ENCODE measurements around the gene SLC2A4RG. TPM values are rescaled to one million over a fixed set of nuclear protein-coding genes. Genes with fewer than 3 reads are reported as not detected.
A peak's percentile ranks its signal among the peaks of the same experiment; 100 is the strongest.

SLC2A4RG gene
- total and polyA plus RNA-seq, 3 donors from 2014 or later: 64.4 to 141 (median 123) TPM

GRCh38 chr20:63759377-63759901 is 19.9 kb downstream of the SLC2A4RG start:
- no peaks in the 10 kb centered on the region for H3K27me3 ChIP-seq
- no peak overlapping the region for H3K4me3 ChIP-seq
- WGBS, 2 donors: 84 to 89% methylated on average over 7 of the region's 7 CpGs
- no peaks in the 10 kb centered on the region for H3K4me1 ChIP-seq
- no peak overlapping the region for H3K27ac ChIP-seq
- no peaks in the 10 kb centered on the region for H3K9me3 ChIP-seq
- no peak for TF ChIP-seq POLR2A (IDR thresholded peaks at IDR 0.05)
- no peak for TF ChIP-seq CTCF (IDR thresholded peaks at IDR 0.05)
- intact Hi-C loops (cut with DNase I; ENCODE audit: low total_unique reads): no loop called here
- no peaks in the 10 kb centered on the region for H3K36me3 ChIP-seq (ENCODE audit: low read depth, missing control alignments)
- DNase-seq: no peak

GRCh38 chr20:63765082-63765873 is 25.7 kb downstream of the SLC2A4RG start:
- intact Hi-C loops (cut with DNase I; ENCODE audit: low total_unique reads): no loop called here
- Histone ChIP-seq H3K9me3 (no peaks in the 10 kb centered on the region), H3K27me3 (no peaks in the 10 kb centered on the region), H3K4me3 (no peak overlapping the region), H3K4me1 (peaks cover 3% of the 10 kb centered on the region), H3K36me3 (ENCODE audit: low read depth, missing control alignments) (no peaks in the 10 kb centered on the region), H3K27ac (no peak overlapping the region)
- TF ChIP-seq CTCF (IDR thresholded peaks at IDR 0.05): no peak
- TF ChIP-seq POLR2A (IDR thresholded peaks at IDR 0.05): no peak
- WGBS, 2 donors: 50 to 69% methylated on average over 14 to 16 of the region's 16 CpGs
- no peak for DNase-seq

GRCh38 chr20:63765902-63766301 is 26.3 kb downstream of the SLC2A4RG start:
- Histone ChIP-seq H3K9me3 (no peaks in the 10 kb centered on the region), H3K27me3 (no peaks in the 10 kb centered on the region), H3K4me1 (peaks cover 3% of the 10 kb centered on the region), H3K36me3 (ENCODE audit: low read depth, missing control alignments) (no peaks in the 10 kb centered on the region), H3K4me3 (no peak overlapping the region), H3K27ac (no peak overlapping the region)
- intact Hi-C loops (cut with DNase I; ENCODE audit: low total_unique reads): no loop called here
- no peak for TF ChIP-seq CTCF (IDR thresholded peaks at IDR 0.05)
- TF ChIP-seq POLR2A (IDR thresholded peaks at IDR 0.05): no peak
- DNase-seq: no peak
- 89 to 90% methylated on average over 7 of the region's 7 CpGs for WGBS, 2 donors

- Histone ChIP-seq H3K36me3 (ENCODE audit: low read depth, missing control alignments) (no peaks in the 10 kb centered on the region), H3K27me3 (no peaks in the 10 kb centered on the region), H3K27ac (peak overlapping the region in 1 of 2 donors; percentile 14), H3K9me3 (no peaks in the 10 kb centered on the region), H3K4me3 (no peak overlapping the region), H3K4me1 (peaks cover 3% of the 10 kb centered on the region)
- DNase-seq: no peak
- WGBS, 2 donors: 83 to 85% methylated on average over 34 to 38 of the region's 38 CpGs
- TF ChIP-seq POLR2A (IDR thresholded peaks at IDR 0.05) (no peak), CTCF (IDR thresholded peaks at IDR 0.05) (no peak)
- intact Hi-C loops (cut with DNase I; ENCODE audit: low total_unique reads): no loop called here
Measured at GRCh38 chr20:63766695-63767426, 27.3 kb downstream of the SLC2A4RG start.
